ENCODE data around the gene LYZL1.

DNA sequence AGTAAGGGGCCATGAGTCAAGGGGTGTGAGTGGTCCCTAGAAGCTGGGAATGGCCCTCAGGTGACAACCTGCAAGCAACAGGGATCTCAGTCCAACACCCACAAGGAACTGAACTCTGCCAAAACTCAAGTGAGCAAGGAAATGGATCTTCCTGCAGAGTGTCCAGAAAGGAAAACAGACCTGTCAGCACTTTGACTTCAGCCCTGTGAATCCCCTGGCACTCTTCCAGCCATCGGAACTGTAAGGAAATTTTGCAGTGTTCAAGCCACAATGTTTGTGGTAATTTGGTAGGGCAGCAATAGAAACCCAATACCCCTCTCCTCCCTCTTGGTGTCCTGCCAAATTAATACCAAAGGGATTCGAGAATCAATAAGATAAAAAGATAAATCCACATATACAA, 6.9 kb downstream of the LYZL1 start:
- TF ChIP-seq BMI1 (IDR thresholded peaks at IDR 0.05; ENCODE audit: low read length) = no peak
- TF ChIP-seq ZNF41 (CRISPR knock-in tag; conservative IDR thresholded peaks at IDR 0.05) = no peak
- no peak for TF ChIP-seq SMARCA5 (IDR thresholded peaks at IDR 0.05)
- TF ChIP-seq, protein P1, sequence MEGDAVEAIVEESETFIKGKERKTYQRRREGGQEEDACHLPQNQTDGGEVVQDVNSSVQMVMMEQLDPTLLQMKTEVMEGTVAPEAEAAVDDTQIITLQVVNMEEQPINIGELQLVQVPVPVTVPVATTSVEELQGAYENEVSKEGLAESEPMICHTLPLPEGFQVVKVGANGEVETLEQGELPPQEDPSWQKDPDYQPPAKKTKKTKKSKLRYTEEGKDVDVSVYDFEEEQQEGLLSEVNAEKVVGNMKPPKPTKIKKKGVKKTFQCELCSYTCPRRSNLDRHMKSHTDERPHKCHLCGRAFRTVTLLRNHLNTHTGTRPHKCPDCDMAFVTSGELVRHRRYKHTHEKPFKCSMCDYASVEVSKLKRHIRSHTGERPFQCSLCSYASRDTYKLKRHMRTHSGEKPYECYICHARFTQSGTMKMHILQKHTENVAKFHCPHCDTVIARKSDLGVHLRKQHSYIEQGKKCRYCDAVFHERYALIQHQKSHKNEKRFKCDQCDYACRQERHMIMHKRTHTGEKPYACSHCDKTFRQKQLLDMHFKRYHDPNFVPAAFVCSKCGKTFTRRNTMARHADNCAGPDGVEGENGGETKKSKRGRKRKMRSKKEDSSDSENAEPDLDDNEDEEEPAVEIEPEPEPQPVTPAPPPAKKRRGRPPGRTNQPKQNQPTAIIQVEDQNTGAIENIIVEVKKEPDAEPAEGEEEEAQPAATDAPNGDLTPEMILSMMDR (IDR thresholded peaks at IDR 0.05 in 2 of 3, conservative IDR thresholded peaks at IDR 0.05 in 1 of 3; ENCODE audit: insufficient read depth in 2 of 3, low read depth in 1 of 3, low read length in 3 of 3) = no peak
- TF ChIP-seq BRCA1 (IDR thresholded peaks at IDR 0.05) = no peak
- TF ChIP-seq BRCA1 (CRISPR knock-in tag; IDR thresholded peaks at IDR 0.05) = no peak
- TF ChIP-seq POLR2A (conservative IDR thresholded peaks at IDR 0.05) = no peak
- TF ChIP-seq, protein P2, sequence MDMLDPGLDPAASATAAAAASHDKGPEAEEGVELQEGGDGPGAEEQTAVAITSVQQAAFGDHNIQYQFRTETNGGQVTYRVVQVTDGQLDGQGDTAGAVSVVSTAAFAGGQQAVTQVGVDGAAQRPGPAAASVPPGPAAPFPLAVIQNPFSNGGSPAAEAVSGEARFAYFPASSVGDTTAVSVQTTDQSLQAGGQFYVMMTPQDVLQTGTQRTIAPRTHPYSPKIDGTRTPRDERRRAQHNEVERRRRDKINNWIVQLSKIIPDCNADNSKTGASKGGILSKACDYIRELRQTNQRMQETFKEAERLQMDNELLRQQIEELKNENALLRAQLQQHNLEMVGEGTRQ (CRISPR knock-in tag; IDR thresholded peaks at IDR 0.05) = no peak
- no peak for TF ChIP-seq NFIC (IDR thresholded peaks at IDR 0.05)
